C4-2B (cell line): ENCODE measurements around the gene GSG1L2.

Experiments
- ZFX ChIP-seq: fragments of 450-650 bp; IDR thresholded peaks from 2 replicates; pipeline ENCODE4 v1.6.1; 2017
- TF ChIP-seq, protein P1 (sequence below): fragments of 450-650 bp; conservative IDR thresholded peaks from 2 replicates; pipeline ENCODE4 v1.5.1; 2017; ENCODE audit warnings: mild to moderate bottlenecking

DNA sequence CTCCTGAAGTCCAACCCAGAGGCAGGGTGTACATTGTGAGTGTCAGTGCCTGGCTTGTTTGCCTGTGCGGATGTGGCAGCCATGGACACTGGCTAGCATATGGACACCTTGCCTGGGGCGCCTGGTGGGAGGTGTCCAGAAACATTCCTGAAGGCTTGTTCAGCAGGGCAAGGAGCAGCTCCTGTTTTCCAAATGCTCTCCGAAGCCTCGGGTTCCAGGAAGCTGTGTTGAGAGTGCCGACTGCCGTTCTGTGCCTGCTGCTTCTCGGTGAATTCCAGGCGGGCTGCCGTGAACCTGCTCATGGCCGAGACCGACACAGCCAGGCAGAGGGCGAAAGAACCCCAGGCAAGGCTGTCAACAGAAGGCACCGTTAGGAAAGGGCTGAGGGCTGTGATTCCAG lies 19.6 kb downstream of the GSG1L2 start:
- TF ChIP-seq, protein P1, sequence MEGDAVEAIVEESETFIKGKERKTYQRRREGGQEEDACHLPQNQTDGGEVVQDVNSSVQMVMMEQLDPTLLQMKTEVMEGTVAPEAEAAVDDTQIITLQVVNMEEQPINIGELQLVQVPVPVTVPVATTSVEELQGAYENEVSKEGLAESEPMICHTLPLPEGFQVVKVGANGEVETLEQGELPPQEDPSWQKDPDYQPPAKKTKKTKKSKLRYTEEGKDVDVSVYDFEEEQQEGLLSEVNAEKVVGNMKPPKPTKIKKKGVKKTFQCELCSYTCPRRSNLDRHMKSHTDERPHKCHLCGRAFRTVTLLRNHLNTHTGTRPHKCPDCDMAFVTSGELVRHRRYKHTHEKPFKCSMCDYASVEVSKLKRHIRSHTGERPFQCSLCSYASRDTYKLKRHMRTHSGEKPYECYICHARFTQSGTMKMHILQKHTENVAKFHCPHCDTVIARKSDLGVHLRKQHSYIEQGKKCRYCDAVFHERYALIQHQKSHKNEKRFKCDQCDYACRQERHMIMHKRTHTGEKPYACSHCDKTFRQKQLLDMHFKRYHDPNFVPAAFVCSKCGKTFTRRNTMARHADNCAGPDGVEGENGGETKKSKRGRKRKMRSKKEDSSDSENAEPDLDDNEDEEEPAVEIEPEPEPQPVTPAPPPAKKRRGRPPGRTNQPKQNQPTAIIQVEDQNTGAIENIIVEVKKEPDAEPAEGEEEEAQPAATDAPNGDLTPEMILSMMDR = no peak
- no peak for TF ChIP-seq ZFX
